Ramos (cell line): Measurements from ENCODE around the gene ADORA2A.

Source experiments
- in situ Hi-C: fragments of 300-500 bp; cut with MboI; formaldehyde crosslinking; loops from one replicate; pipeline ENCODE4 v1.14.3; 2022; ENCODE audit warnings: low sequenced_read_pairs; ENCODE audit not compliant: unreplicated experiment

The ADORA2A gene

GRCh38 chr22:24444729-24445466, 17.5 kb downstream of the ADORA2A start:
- in situ Hi-C loops: no loop called here

- in situ Hi-C loops: no loop called here
These were observed 18.3 kb downstream of the ADORA2A start for GRCh38 chr22:24445481-24446259.

GRCh38 chr22:24446260-24446611, 18.8 kb downstream of the ADORA2A start:
- in situ Hi-C loops: no loop called here

DNA sequence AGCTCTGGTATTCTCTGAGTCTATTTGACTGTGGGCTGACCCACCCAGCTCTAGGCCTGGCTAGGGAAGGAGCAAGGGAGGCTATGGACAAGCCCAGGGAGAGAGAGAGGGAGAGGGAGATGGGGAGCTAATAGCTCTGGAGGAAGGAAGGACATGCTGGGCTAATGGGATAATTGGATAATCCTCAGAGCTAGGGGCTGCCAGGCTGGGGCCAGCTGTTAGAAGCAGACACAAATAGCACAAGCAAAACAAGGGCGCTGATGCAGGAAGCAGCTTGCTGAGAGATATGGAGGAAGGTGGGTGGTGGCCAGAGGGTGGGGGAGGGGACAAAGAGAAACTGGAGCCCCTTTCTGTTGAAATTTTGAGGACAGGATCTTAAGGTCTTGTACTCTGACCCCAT, 23.2 kb downstream of the ADORA2A start:
- in situ Hi-C loops: no loop called here

GRCh38 chr22:24451162-24451561, 23.8 kb downstream of the ADORA2A start:
- in situ Hi-C loops: no loop called here

DNA sequence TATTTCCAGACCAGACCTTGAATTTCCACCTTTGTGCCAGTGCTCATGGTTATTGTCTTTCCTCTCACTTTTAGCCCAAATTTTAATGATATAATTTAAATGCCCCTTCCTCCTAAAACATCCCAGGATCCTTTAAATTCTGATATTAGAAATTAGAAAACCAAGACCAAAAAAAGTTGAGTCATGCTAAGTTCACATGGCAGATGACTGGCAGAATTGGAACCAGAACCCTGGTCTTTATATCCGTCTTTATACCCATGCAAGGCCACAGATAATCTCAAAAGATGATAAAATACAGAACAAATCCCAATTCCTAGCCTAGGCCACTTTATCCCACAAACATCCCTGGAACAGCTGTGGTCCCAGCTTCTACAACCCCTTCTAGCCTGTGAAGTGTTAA, 26.5 kb downstream of the ADORA2A start:
- in situ Hi-C loops: no loop called here

DNA sequence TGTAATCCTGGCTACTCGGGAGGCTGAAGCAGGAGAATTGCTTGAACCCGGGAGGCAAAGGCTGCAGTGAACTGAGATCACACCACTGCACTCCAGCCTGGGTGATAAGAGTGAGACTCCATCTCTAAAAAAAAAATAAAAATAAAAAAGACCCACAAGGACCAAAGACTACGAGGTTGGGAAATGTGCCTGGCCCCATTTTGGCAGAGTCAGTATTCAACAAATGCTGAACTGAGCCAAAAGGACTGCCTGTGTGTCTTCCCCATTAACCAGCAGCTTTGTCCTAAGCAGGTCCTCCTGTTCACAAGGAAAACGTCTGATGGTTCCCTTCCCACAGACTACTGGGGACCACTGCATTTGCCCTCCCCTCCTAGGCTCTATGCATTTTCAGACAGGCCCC, 27.6 kb downstream of the ADORA2A start:
- in situ Hi-C loops: no loop called here

DNA sequence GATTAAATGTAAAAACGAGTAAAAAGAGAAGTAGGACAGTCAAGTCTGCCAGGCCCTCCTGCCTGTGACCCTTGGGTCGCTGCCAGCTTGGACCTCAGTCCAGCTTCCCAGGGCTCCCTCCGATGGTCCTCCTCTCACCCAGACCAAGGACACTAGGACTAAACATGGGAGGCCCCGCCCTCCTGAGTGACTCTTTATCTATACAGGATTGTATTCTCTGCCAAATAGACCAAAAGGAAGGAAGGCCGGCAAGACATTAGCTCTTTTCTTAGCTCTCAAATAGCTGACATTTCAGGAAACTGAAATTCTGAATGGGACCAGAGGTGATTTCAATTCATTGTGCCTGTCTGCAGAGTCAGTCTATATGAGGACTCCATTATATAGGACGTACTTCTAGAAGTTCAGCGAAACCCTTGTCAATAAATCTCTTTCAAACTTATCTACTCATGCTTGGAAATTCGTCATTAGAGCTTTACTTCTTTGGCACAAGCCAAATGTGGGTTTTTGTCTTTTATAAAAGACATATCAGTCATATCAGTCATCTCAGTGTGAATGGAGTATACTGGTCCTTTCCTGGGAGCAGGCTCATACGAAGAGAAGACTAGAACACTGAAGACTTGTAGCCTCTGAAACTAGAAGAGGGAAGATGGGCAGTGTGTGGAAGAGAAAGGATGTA, 28.5 kb downstream of the ADORA2A start:
- in situ Hi-C loops: no loop called here

GRCh38 chr22:24457894-24458420, 30.6 kb downstream of the ADORA2A start:
- in situ Hi-C loops: no loop called here

DNA sequence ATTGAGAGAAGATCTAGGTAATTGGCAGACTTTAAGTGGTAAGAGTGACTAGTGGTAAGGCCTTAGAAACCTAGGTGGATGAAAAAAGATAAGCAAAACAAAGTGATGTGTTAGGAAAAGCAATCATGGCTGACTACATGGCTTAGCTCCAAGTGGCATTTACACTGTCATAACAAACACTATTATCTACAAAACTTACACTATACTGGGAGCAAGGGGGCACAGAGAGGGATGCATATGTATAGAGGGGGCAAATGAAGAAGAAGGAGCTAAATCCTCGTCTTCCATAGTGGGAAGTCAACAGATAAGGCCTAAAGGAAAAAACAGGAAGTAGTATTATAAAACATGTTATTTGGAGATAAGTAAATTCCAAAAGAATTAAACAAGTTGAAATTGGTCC, 32.5 kb downstream of the ADORA2A start:
- in situ Hi-C loops: no loop called here

- in situ Hi-C loops: no loop called here
These were observed 33.2 kb downstream of the ADORA2A start for GRCh38 chr22:24460418-24461089.

GRCh38 chr22:24463071-24463760, 35.8 kb downstream of the ADORA2A start:
- in situ Hi-C loops: no loop called here

DNA sequence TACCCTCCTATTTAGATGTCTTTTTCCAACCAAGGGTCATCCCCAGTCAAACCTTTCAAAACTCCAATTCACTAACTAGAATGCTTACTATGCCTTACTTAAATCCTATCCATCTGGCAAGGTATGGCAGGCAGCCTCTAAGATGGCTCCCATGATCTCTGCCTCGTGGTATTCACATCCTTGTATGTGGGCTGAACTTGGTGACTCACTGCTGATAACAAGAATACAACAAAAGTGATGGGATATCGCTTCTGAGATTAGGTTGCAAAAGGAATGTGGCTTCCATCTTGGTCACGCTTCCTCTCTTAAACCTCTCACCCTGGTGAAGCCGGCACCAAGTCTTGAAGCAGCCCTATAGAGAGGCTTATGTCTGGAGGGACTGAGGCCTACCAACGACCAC, 38.2 kb downstream of the ADORA2A start:
- in situ Hi-C loops: no loop called here

DNA sequence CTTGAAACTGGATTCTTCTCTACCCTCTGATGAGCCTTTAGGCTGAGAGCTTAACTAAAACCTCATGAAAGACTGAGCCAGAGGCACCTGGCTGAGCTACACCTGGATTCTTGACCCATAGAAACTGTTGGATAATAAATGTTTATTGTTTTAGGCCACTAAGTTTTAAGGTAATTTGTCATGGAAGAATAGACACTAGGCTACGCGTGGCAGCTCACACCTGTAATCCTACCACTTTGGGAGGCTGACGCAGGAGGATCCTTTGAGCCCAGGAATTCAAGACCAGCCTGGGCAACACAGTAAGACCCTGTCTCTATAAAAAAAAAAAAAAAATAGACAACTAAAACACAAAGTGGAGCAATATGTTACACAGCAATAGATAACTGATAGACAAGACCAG, 38.6 kb downstream of the ADORA2A start:
- in situ Hi-C loops: no loop called here

DNA sequence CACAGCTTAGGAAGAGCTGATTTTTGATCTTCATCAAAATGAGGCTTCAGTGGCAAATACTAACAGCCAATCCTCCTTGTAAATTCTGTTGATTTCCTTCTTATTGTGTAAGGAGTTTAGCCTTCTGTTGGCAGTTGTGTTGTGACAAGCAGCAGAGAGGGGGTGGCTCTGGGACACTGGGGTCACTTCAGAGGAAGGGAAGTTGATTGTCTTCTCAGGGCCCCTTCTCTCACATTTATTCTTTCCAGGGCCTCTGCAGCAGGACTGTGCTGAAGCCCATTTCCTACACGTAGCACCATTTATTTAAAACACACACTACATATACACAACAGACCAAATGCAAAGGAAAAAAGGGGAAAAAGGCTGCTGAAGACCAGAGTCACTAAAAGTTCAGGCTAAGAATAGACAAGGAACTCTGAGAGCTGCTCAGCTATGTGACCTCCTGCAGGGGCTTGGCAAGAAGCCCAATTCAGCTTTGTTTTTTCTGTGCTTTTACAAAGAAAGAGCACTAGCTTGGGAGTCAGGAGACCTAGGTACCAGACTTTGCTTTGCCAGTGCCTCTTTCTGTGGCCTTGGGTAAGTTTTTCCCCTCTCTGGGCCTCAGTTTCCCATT, 39.4 kb downstream of the ADORA2A start:
- in situ Hi-C loops: no loop called here

GRCh38 chr22:24467340-24467739, 39.9 kb downstream of the ADORA2A start:
- in situ Hi-C loops: no loop called here

- in situ Hi-C loops: no loop called here
These were observed 44.2 kb downstream of the ADORA2A start for GRCh38 chr22:24471570-24471969.

DNA sequence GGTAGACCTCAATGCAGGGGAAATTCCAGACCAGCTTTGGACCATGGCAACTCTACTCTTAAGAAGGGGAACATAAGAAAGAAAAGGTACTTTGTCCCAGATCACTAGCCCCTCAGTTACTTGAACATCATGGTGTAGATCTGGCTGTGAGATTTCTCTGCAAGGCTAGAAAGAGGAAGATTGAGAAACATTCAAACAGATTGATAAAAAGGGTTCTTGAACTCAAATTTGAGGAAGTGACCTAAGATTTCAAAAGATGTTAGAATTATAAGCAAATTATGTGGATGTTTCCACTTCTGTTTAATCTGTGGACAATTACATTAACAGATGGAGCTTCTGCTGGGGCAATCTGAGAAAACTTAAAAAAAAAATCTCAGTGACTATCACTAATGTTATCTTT, 45.9 kb downstream of the ADORA2A start:
- in situ Hi-C loops: no loop called here

- in situ Hi-C loops: no loop called here
These were observed 46.8 kb downstream of the ADORA2A start for GRCh38 chr22:24474221-24474620.
